HG03439 (cell line): ENCODE data around the gene KANSL1.
"Not testable (repeated sequence)": the region's sequence is repeated elsewhere in the genome, so short reads cannot be mapped to it uniquely, and the experiment has no call there.

ENCODE experiments used
- ATAC-seq: cut with Tn5 transposase; IDR thresholded peaks from one replicate; pipeline ENCODE4 v1.9.1; 2021; ENCODE audit warnings: mild to moderate bottlenecking, moderate library complexity; ENCODE audit not compliant: unreplicated experiment

Gene KANSL1

GRCh38 chr17:46026166-46027047, 166.8 kb downstream of the KANSL1 start:
- ATAC-seq = no peak

GRCh38 chr17:46025510-46026165, 167.6 kb downstream of the KANSL1 start:
- ATAC-seq = no peak

- no peak for ATAC-seq
Measured at GRCh38 chr17:46025060-46025459, 168.2 kb downstream of the KANSL1 start.

GRCh38 chr17:46024590-46024989, 168.6 kb downstream of the KANSL1 start:
- no peak for ATAC-seq

GRCh38 chr17:46023783-46024388, 169.3 kb downstream of the KANSL1 start:
- no peak for ATAC-seq

- ATAC-seq = not testable (repeated sequence)
Measured at GRCh38 chr17:46023366-46023765, 169.9 kb downstream of the KANSL1 start.

GRCh38 chr17:46020998-46021397, 172.2 kb downstream of the KANSL1 start:
- no peak for ATAC-seq

- ATAC-seq = no peak
Measured at GRCh38 chr17:46020023-46020761, 173.0 kb downstream of the KANSL1 start.

GRCh38 chr17:46019408-46019925, 173.8 kb downstream of the KANSL1 start:
- ATAC-seq = not testable (repeated sequence)

GRCh38 chr17:46013502-46014165, 179.6 kb downstream of the KANSL1 start:
- ATAC-seq = no peak

GRCh38 chr17:46013127-46013501, 180.1 kb downstream of the KANSL1 start:
- ATAC-seq = no peak

- no peak for ATAC-seq
Measured at GRCh38 chr17:46012506-46013079, 180.6 kb downstream of the KANSL1 start.

- no peak for ATAC-seq
Measured at GRCh38 chr17:46011711-46012505, 181.3 kb downstream of the KANSL1 start.

- ATAC-seq = no peak
Measured at GRCh38 chr17:46010597-46011186, 182.5 kb downstream of the KANSL1 start.

GRCh38 chr17:46009681-46010596, 183.3 kb downstream of the KANSL1 start:
- no peak for ATAC-seq

- no peak for ATAC-seq
Measured at GRCh38 chr17:46008591-46008990, 184.6 kb downstream of the KANSL1 start.

- no peak for ATAC-seq
Measured at GRCh38 chr17:46007461-46007965, 185.7 kb downstream of the KANSL1 start.

GRCh38 chr17:46006082-46006481, 187.1 kb downstream of the KANSL1 start:
- not testable (repeated sequence) for ATAC-seq
